Stimulated activated CD4-positive, alpha-beta T cell treated with anti-CD3 and anti-CD28 coated beads, Interleukin-1b, Interleukin-23, amount 100 ng/mL, for 24 hours (primary cell): Measurements from ENCODE around the gene EMX1.

ENCODE experiments used
- DNase-seq, 4 experiments: peaks; one replicate each; pipeline ENCODE4 v3.0.0-alpha.2; 2020; ENCODE audit warnings: low read depth in 4 of 4, low spot score in 1 of 4

The EMX1 gene

GRCh38 chr2:72956936-72957335 is 39.6 kb downstream of the EMX1 start:
- no peak for DNase-seq

- DNase-seq = no peak
Observed at GRCh38 chr2:72958542-72959385, 41.4 kb downstream of the EMX1 start.

- DNase-seq = no peak
Observed at GRCh38 chr2:72959554-72959953, 42.2 kb downstream of the EMX1 start.

- no peak for DNase-seq
Observed at GRCh38 chr2:72959995-72960981, 43.0 kb downstream of the EMX1 start.

GRCh38 chr2:72961036-72961720 is 43.9 kb downstream of the EMX1 start:
- no peak for DNase-seq

GRCh38 chr2:72961853-72962468 is 44.6 kb downstream of the EMX1 start:
- DNase-seq = no peak

- no peak for DNase-seq
Observed at GRCh38 chr2:72962911-72963310, 45.6 kb downstream of the EMX1 start.

- no peak for DNase-seq
Observed at GRCh38 chr2:72963423-72964145, 46.3 kb downstream of the EMX1 start.

GRCh38 chr2:72964146-72964525 is 46.8 kb downstream of the EMX1 start:
- no peak for DNase-seq

GRCh38 chr2:72965016-72965415 is 47.7 kb downstream of the EMX1 start:
- DNase-seq = no peak

GRCh38 chr2:72965770-72966450 is 48.6 kb downstream of the EMX1 start:
- no peak for DNase-seq

GRCh38 chr2:72968286-72968685 is 51.0 kb downstream of the EMX1 start:
- DNase-seq = no peak

GRCh38 chr2:72969706-72970105 is 52.4 kb downstream of the EMX1 start:
- no peak for DNase-seq

GRCh38 chr2:72971036-72971435 is 53.7 kb downstream of the EMX1 start:
- no peak for DNase-seq

GRCh38 chr2:72972352-72973136 is 55.2 kb downstream of the EMX1 start:
- no peak for DNase-seq

GRCh38 chr2:72973137-72973535 is 55.8 kb downstream of the EMX1 start:
- no peak for DNase-seq

- DNase-seq = peak in 3 of 4 experiments; percentile 7 to 13 (median 12)
Observed at GRCh38 chr2:72973566-72974435, 56.5 kb downstream of the EMX1 start.

- no peak for DNase-seq
Observed at GRCh38 chr2:72974436-72974754, 57.1 kb downstream of the EMX1 start.
